Measurements from ENCODE around the gene ITGB2.

Gene ITGB2

GRCh38 chr21:44862869-44863685 lies 57.6 kb downstream of the ITGB2 start:
- Histone ChIP-seq H3K9ac (no peak overlapping the region), H2AFZ (ENCODE audit: low read depth) (no peak overlapping the region), H4K20me1 (ENCODE audit: insufficient read depth) (no peaks in the 10 kb centered on the region), H3K4me2 (no peak overlapping the region), H3K79me2 (ENCODE audit: insufficient read depth, low read depth) (peaks cover 16% of the 10 kb centered on the region; the same call in 1 of the 2 replicates), H3K27ac (no peak overlapping the region), H3K4me3 (IDR thresholded peaks at IDR 0.05; ENCODE audit: insufficient read depth, low read depth, low read length) (no peak overlapping the region), H3K36me3 (ENCODE audit: insufficient read depth) (no peaks in the 10 kb centered on the region; the same call in 1 of the 2 replicates), H3K4me1 (ENCODE audit: low read depth, poor library complexity, severe bottlenecking) (peaks cover 15% of the 10 kb centered on the region), H3K27me3 (ENCODE audit: insufficient read depth, low read depth) (no peaks in the 10 kb centered on the region)
- no peak for TF ChIP-seq CTCF (conservative IDR thresholded peaks at IDR 0.05; ENCODE audit: low read depth, low read length)

GRCh38 chr21:44858791-44859190 lies 61.9 kb downstream of the ITGB2 start:
- Histone ChIP-seq H4K20me1 (ENCODE audit: insufficient read depth) (no peaks in the 10 kb centered on the region), H3K4me1 (ENCODE audit: low read depth, poor library complexity, severe bottlenecking) (no peaks in the 10 kb centered on the region), H3K36me3 (ENCODE audit: insufficient read depth) (peaks cover 7% of the 10 kb centered on the region), H3K27ac (no peak overlapping the region), H2AFZ (ENCODE audit: low read depth) (no peak overlapping the region), H3K4me2 (no peak overlapping the region), H3K4me3 (IDR thresholded peaks at IDR 0.05; ENCODE audit: insufficient read depth, low read depth, low read length) (no peak overlapping the region), H3K27me3 (ENCODE audit: insufficient read depth, low read depth) (no peaks in the 10 kb centered on the region), H3K79me2 (ENCODE audit: insufficient read depth, low read depth) (0 out of 2 replicates have a peak, but pooled peaks cover 7% of the 10 kb centered on the region), H3K9ac (no peak overlapping the region)
- TF ChIP-seq CTCF (conservative IDR thresholded peaks at IDR 0.05; ENCODE audit: low read depth, low read length), result no peak

- Histone ChIP-seq H3K27me3 (ENCODE audit: insufficient read depth, low read depth) (no peaks in the 10 kb centered on the region), H3K4me1 (ENCODE audit: low read depth, poor library complexity, severe bottlenecking) (no peaks in the 10 kb centered on the region), H3K9ac (no peak overlapping the region), H3K79me2 (ENCODE audit: insufficient read depth, low read depth) (0 out of 2 replicates have a peak, but pooled peaks cover 2% of the 10 kb centered on the region), H3K36me3 (ENCODE audit: insufficient read depth) (peaks cover 7% of the 10 kb centered on the region), H3K27ac (no peak overlapping the region), H3K4me3 (IDR thresholded peaks at IDR 0.05; ENCODE audit: insufficient read depth, low read depth, low read length) (no peak overlapping the region), H4K20me1 (ENCODE audit: insufficient read depth) (no peaks in the 10 kb centered on the region), H2AFZ (ENCODE audit: low read depth) (no peak overlapping the region), H3K4me2 (no peak overlapping the region)
- TF ChIP-seq CTCF (conservative IDR thresholded peaks at IDR 0.05; ENCODE audit: low read depth, low read length), result no peak
Observed at GRCh38 chr21:44858291-44858690, 62.4 kb downstream of the ITGB2 start.

GRCh38 chr21:44857127-44857892 lies 63.4 kb downstream of the ITGB2 start:
- Histone ChIP-seq H3K4me1 (ENCODE audit: low read depth, poor library complexity, severe bottlenecking) (no peaks in the 10 kb centered on the region), H2AFZ (ENCODE audit: low read depth) (no peak overlapping the region), H3K4me2 (no peak overlapping the region), H3K9ac (no peak overlapping the region), H4K20me1 (ENCODE audit: insufficient read depth) (no peaks in the 10 kb centered on the region), H3K79me2 (ENCODE audit: insufficient read depth, low read depth) (no peaks in the 10 kb centered on the region), H3K27me3 (ENCODE audit: insufficient read depth, low read depth) (no peaks in the 10 kb centered on the region), H3K4me3 (IDR thresholded peaks at IDR 0.05; ENCODE audit: insufficient read depth, low read depth, low read length) (no peak overlapping the region), H3K27ac (no peak overlapping the region), H3K36me3 (ENCODE audit: insufficient read depth) (peaks cover 7% of the 10 kb centered on the region)
- TF ChIP-seq CTCF (conservative IDR thresholded peaks at IDR 0.05; ENCODE audit: low read depth, low read length), result no peak

All from KMS-11 (cell line).